Progenitor cell of endocrine pancreas (in vitro differentiated cells): ENCODE measurements around the gene LAMC3. TPM values are rescaled to one million over a fixed set of nuclear protein-coding genes. Genes with fewer than 3 reads are reported as not detected.

ENCODE experiments used
- DNase-seq: peaks from one replicate; pipeline ENCODE4 v3.0.0; 2021; ENCODE audit warnings: low spot score; ENCODE audit not compliant: unreplicated experiment
- H3K27ac Mint-ChIP-seq: 2 replicates; pipeline ENCODE4 v1.8.0; 2021; ENCODE audit warnings: mild to moderate bottlenecking, moderate library complexity, mixed read lengths
- H3K27me3 Mint-ChIP-seq: 2 replicates; pipeline ENCODE4 v1.8.0; 2021; ENCODE audit warnings: mixed read lengths
- H3K36me3 Mint-ChIP-seq: 2 replicates; pipeline ENCODE4 v1.8.0; 2022; ENCODE audit warnings: mixed read lengths; ENCODE audit not compliant: insufficient read depth
- H3K4me1 Mint-ChIP-seq: 2 replicates; pipeline ENCODE4 v1.8.0; 2021; ENCODE audit warnings: low read depth, mixed read lengths
- H3K4me3 Mint-ChIP-seq: 2 replicates; pipeline ENCODE4 v1.8.0; 2021; ENCODE audit warnings: low read depth, mild to moderate bottlenecking, moderate library complexity, mixed read lengths
- H3K9me3 Mint-ChIP-seq: 2 replicates; pipeline ENCODE4 v1.8.0; 2021; ENCODE audit warnings: low read depth, mixed read lengths
- total RNA-seq: library from RNA; stranded (reverse); gene quantifications from 2 replicates; pipeline ENCODE4 v1.2.1, GENCODE V29; 2021
- TF ChIP-seq, protein P1 (sequence below): fragments of 200-600 bp; sonication (generic); IDR thresholded peaks from one replicate; pipeline ENCODE4 v1.5.0; 2021; ENCODE audit warnings: antibody characterized with exemption, mild to moderate bottlenecking; ENCODE audit not compliant: unreplicated experiment

The LAMC3 gene
- total RNA-seq, 1 donor from 2014 or later: 0.12 TPM

DNA sequence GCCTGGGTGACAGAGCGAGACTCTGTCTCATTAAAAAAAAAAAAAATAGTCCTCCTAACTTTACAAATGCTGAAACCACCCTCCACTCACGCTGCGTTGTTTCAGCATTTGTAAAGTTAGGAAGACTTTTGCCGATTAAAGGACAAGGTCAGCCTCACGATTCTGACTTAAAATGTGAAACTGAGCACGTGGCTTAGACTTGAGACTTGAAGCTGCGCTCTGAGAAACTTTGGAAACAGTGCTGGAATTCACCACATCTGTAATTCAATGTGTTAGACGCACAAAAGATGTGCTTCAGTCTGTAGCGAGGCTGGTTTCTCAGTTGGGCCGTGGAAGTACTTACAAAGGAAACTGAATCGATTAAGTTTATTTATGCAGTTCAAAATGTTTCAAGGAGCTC is 25.0 kb upstream of the LAMC3 start:
- H3K9me3 Mint-ChIP-seq: no peaks in the 10 kb centered on the region
- DNase-seq: no peak
- peaks cover 22% of the 10 kb centered on the region for H3K27me3 Mint-ChIP-seq
- no peak overlapping the region for H3K4me3 Mint-ChIP-seq
- TF ChIP-seq, protein P1, sequence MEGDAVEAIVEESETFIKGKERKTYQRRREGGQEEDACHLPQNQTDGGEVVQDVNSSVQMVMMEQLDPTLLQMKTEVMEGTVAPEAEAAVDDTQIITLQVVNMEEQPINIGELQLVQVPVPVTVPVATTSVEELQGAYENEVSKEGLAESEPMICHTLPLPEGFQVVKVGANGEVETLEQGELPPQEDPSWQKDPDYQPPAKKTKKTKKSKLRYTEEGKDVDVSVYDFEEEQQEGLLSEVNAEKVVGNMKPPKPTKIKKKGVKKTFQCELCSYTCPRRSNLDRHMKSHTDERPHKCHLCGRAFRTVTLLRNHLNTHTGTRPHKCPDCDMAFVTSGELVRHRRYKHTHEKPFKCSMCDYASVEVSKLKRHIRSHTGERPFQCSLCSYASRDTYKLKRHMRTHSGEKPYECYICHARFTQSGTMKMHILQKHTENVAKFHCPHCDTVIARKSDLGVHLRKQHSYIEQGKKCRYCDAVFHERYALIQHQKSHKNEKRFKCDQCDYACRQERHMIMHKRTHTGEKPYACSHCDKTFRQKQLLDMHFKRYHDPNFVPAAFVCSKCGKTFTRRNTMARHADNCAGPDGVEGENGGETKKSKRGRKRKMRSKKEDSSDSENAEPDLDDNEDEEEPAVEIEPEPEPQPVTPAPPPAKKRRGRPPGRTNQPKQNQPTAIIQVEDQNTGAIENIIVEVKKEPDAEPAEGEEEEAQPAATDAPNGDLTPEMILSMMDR: no peak
- no peaks in the 10 kb centered on the region for H3K36me3 Mint-ChIP-seq
- H3K4me1 Mint-ChIP-seq: peaks cover 6% of the 10 kb centered on the region
- H3K27ac Mint-ChIP-seq: no peak overlapping the region

DNA sequence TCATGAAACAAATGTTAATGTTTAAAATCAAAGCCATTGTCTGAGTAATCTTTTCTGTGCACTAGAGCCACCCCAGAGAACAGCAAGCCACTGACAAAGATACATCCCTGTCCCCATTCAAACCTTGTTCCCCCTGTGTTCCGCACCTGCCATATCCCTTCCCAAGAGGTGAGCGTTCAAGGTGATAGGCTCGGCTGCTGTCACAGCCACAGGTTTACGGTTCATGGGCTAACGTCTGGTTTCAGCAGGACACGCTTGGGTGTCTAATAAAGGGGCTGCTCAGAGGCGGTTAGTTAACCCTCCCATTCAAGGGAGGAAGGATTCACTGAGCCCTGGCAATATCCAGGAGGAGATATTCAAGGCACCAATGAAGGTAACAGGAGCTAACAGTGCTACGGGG is 24.5 kb upstream of the LAMC3 start:
- H3K36me3 Mint-ChIP-seq: no peaks in the 10 kb centered on the region
- H3K4me1 Mint-ChIP-seq: peaks cover 6% of the 10 kb centered on the region
- TF ChIP-seq, protein P1: no peak
- DNase-seq: no peak
- peaks cover 20% of the 10 kb centered on the region for H3K27me3 Mint-ChIP-seq
- H3K9me3 Mint-ChIP-seq: no peaks in the 10 kb centered on the region
- no peak overlapping the region for H3K27ac Mint-ChIP-seq
- H3K4me3 Mint-ChIP-seq: no peak overlapping the region

DNA sequence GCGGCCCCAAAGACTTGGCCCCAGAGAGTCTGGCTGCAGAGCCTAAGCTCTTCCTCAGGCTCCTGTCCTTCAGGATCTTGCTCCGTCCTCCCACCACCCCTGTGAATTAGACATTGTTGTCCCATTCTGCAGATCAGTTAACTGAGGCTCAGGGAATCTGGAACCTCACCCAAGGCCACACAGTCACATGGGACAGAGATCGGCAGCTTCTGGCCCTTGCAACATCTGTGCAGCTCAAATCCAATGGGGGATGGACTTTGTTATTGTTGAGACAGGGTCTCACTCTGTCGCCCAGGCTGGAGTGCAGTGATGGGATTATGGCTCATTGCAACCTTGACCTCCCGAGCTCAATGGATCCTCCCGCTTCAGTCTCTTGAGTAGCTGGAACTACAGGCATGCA is 23.9 kb upstream of the LAMC3 start:
- peaks cover 19% of the 10 kb centered on the region for H3K27me3 Mint-ChIP-seq
- H3K4me3 Mint-ChIP-seq: no peak overlapping the region
- DNase-seq: no peak
- H3K36me3 Mint-ChIP-seq: no peaks in the 10 kb centered on the region
- TF ChIP-seq, protein P1: no peak
- peaks cover 6% of the 10 kb centered on the region for H3K4me1 Mint-ChIP-seq
- no peak overlapping the region for H3K27ac Mint-ChIP-seq
- H3K9me3 Mint-ChIP-seq: no peaks in the 10 kb centered on the region

DNA sequence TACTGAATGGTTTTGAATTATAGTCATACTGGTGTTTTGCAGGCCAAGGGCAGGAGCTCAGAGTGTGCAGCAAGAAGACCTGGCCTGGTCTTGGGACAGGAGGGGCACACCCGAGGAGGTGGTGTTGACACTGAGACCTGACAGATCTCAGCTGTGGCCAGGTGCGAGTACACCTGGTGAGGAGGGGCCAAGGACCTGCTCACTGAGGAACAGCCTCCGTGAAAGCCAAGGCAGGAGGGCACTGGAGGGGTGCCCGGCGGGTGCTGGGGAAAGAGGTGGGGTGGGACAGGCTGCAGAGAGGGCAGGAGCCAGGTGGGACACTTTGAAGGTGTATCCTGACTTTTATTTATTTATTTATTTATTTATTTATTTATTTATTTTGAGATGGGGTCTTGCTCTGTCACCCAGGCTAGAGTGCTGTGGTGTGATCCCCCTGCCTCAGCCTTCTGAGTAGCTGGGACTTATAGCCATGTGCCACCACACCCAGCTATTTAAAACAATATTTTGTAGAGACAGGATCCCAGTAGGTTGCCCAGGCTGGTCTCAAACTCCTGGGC is 23.3 kb upstream of the LAMC3 start:
- TF ChIP-seq, protein P1: no peak
- Mint-ChIP-seq H3K4me3 (no peak overlapping the region), H3K4me1 (peaks cover 6% of the 10 kb centered on the region), H3K9me3 (no peaks in the 10 kb centered on the region), H3K27me3 (peaks cover 20% of the 10 kb centered on the region), H3K36me3 (no peaks in the 10 kb centered on the region), H3K27ac (no peak overlapping the region)
- no peak for DNase-seq

DNA sequence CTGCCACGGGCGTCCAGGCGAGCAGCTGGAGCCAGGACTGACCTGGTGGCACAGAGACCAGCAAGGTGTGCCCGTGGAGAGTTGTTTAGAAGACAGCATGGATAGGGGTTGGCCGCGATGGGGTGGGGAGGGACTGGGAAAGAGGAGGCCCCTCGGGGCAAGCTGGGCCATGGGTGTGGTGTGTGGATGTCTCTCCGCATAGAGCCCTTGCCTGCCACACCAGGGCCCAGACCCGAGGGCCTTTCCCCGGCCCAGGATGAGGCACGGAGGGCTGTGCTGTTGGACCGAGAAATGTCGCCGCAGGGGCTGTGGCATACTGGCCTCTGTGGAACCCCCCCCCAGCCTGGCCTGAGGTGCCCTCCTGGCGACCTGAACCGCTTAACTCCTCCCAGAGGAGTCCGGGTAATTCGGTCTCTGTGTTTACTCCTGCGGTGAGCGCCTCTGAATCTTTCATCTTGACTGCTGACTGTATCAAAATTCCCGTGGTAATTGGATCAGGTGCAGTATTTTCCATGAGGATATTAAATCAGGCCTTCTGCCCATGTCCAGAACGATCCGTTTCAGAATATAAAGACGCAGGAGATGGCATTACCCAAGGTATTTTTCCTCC is 22.5 kb upstream of the LAMC3 start:
- H3K27me3 Mint-ChIP-seq: peaks cover 21% of the 10 kb centered on the region
- no peaks in the 10 kb centered on the region for H3K9me3 Mint-ChIP-seq
- no peaks in the 10 kb centered on the region for H3K36me3 Mint-ChIP-seq
- H3K4me3 Mint-ChIP-seq: no peak overlapping the region
- DNase-seq: no peak
- no peak overlapping the region for H3K27ac Mint-ChIP-seq
- TF ChIP-seq, protein P1: no peak
- H3K4me1 Mint-ChIP-seq: peaks cover 6% of the 10 kb centered on the region
